Pulmonary artery endothelial cell (primary cell): ENCODE measurements around the gene FBXO44. TPM values are rescaled to one million over a fixed set of nuclear protein-coding genes. Genes with fewer than 3 reads are reported as not detected.
"Not testable (repeated sequence)": the region's sequence is repeated elsewhere in the genome, so short reads cannot be mapped to it uniquely, and the experiment has no call there.

Source experiments
- DNase-seq: peaks from one replicate; pipeline ENCODE4 v3.0.0-alpha.2; 2011; ENCODE audit warnings: low read depth, low spot score
- total RNA-seq: library from RNA; depleted of rRNA; stranded (reverse); fragments of >200 nt; gene quantifications from 2 replicates; pipeline ENCODE4 v1.2.3, GENCODE V29; 2014

Gene FBXO44
- total RNA-seq, result 6.0 and 6.9 TPM in 2 replicates

- DNase-seq, result no peak
Observed at GRCh38 chr1:11654137-11654938, at the start of gene FBXO44, which contains the start of gene FBXO2. Gene FBXO44, plus strand, starts transcription at chr1:11654877. Its CDS starts 959 bp downstream, at chr1:11655836. Gene FBXO2, minus strand, starts transcription at chr1:11654429. Its CDS starts 89 bp downstream, at chr1:11654340.

DNA sequence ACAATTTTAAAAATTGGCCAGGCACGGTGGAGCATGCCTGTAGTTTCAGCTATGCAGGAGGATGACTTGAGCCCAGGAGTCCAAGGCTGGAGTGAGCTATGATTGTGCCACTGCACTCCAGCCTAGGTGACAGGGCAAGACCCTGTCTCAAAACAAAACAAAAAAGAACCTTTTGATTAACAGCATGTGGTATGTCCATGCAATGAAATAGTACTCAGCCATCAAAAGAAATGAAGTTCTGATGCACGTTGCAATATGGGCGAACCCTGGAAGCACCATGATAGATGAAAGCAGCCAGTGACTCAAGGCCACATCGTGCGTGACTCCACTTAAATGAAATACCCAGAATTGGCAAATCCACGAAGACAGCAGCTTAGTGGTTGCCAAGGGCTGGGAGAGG, 47.9 kb upstream of the FBXO44 start:
- DNase-seq, result no peak

DNA sequence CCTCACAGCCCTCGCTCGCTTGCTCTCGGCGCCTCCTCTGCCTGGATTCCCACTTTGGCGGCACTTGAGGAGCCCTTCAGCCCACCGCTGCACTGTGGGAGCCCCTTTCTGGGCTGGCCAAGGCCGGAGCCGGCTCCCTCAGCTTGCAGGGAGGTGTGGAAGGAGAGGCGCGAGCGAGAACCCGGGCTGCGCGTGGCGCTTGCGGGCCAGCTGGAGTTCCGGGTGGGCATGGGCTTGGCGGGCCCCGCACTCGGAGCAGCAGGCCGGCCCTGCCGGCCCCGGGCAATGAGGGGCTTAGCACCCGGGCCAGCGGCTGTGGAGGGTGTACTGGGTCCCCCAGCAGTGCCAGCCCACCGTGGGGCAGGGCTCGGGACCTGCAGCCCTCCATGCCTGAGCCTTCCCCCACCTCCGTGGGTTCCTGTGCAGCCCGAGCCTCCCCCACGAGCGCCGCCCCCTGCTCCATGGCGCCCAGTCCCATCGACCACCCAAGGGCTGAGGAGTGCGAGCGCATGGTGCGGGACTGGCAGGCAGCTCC, 46.0 kb upstream of the FBXO44 start:
- not testable (repeated sequence) for DNase-seq

DNA sequence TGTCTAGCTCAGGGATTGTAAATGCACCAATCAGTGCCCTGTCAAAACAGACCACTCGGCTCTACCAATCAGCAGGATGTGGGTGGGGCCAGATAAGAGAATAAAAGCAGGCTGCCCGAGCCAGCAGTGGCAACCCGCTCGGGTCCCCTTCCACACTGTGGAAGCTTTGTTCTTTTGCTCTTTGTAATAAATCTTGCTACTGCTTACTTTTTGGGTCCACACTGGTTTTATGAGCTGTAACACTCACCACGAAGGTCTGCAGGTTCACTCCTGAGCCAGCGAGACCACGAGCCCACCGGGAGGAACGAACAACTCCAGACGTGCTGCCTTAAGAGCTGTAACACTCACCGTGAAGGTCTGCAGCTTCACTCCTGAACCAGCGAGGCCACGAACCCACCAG, 45.3 kb upstream of the FBXO44 start:
- DNase-seq, result not testable (repeated sequence)

DNA sequence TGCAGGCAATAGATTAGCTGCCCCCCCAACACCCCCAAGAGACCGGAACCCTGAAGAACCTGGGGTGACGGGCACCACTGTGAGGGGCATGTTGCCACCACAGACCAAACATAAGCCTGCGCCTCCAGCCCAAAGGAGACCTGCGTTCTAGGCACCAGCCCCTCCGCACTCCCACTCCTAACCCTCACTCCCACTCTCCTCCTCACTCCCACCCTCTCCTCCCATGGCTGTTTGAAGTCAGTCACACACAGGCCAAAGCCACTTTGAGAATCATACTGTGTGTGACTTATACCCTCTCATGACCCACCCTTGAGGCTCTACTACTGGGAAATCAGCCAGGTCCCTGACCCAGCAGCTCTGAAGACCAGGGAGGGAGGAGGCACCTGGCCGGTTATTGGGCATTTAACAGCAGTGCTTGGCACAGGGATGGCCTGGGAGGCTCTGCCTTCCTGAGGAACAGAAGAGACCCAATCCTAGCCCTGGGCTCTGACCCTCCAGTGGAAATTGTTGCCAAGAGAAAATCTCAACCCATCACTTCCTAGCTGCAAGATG, 44.0 kb upstream of the FBXO44 start:
- no peak for DNase-seq

DNA sequence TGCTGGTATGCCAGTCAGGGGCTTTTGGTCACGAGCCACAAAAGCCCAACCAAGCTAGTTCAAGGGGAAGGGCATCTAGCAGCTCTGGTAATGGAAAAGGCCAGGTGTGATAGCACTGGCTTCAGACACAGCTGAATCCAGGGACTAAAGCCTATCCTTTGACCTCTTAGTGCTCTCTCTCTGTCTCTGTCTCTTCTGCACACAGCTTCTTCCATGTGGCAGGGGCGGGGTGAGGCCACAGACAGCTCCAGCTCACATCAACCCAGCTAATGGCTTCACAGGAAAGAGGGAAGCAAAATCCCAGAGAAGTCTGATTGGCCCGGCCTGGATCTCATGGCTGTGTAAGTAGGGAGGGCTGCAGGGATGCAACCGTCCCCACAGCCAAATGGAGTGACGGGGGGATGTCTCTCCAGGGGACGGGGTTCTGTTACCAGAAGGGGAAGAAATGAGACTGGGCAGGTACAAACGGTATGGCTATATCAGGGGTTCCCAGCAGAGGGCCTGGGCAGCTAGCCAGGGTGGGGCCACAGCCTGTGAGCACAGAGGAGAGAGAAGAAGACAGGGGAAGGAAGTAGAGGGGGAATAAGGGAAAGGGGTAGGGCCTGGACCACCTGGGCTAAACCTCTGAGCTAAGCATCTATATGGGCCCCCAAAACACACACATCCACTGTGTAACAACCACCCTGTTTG, 42.9 kb upstream of the FBXO44 start:
- DNase-seq, result no peak

DNA sequence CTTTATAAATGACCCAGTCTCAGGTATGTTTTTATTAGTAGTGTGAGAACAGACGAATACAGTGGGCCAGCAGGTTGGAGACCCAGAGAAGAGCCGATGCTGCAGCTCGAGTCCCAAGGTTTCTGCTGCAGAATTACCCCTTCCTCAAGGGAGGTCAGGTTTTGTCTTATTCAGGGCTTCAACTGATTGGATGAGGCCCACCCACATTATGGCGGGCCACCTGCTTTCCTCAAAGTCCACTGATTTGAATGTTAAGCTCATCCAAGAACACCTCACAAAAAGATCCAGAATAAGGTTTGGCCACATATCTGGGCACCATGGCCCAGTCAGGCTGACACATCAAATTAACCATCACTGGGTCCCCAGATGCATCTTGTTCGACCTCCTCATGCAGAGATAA, 41.3 kb upstream of the FBXO44 start:
- DNase-seq, result no peak

DNA sequence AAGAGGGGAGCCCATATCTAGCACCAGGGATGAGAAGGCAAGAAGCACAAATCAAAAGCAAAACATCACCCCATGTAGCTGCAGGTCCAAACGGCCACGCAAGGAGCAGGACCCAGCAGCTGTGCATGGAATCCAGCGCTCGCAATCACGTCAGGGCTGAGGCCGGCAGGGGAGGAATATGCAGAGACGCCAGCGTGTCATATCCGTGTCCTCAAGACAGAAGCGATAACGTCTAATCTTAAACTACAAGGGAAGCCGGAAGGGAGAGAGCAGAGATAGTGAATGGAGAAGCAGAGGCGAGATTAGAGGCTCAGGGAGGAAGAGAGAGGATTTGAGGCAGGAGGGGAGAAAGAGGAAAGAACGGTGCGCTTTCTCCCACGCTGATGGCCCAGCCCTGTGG, 39.6 kb upstream of the FBXO44 start:
- DNase-seq, result no peak

DNA sequence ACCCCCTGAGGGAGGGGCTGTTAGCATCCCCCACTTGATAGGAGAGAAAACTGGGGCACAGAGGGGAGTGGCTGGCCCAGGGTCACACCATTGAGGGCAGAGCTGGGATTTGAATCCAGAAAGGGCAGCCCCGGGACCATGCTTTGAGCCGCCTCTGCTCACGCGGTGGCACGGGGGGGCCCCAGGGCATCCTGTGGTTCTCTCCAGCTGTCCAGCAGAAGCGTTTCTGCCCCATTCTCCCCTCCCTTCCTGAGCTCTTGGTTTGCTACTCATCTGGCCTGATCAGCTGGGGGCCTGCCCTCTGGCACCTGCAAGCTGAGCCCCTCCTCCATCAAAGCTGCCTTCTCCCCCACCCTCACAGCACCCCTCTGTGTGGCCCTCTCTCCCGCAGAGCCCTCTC, 37.9 kb upstream of the FBXO44 start:
- DNase-seq, result no peak

GRCh38 chr1:11617314-11617713, 37.4 kb upstream of the FBXO44 start:
- no peak for DNase-seq

DNA sequence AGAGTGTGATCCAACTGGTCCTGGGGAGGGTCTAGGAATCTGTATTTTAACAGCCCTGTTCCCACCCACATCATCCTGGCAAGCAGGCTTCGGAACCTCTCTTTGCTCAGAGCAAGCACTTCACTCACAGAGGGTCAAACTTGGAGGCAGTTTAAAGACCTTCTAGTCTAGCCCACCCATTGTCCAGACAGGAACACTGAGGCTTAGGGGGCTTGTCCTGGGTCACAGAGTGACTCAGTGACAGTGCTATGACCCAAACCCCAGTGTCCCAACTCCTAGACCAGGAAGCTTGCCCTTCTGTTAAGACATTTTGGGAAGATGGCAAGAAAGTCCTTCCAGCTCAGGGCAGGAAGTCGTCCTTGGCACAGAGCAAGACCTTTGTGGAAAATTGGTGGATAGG, 36.9 kb upstream of the FBXO44 start:
- no peak for DNase-seq

DNA sequence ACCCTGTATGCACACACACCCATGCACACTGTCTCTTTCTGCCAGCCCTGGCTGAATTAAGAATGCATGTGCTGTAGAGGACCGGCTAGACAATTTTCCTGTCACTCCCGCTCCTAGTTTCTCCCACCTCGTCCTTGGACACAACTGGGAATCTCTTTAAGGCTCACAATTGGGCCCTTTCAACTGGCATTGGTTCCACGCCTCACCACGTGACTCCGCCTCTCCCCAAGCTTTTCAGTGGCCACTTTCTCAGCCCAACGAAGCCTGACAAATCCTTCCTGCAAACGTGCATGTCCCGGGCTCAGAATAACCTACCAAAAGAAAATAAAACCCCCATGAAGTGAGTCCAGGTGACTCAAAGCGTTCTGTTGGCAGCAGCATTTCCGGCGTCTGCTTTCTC, 34.3 kb upstream of the FBXO44 start:
- DNase-seq, result no peak

GRCh38 chr1:11620924-11621323, 33.8 kb upstream of the FBXO44 start:
- no peak for DNase-seq

DNA sequence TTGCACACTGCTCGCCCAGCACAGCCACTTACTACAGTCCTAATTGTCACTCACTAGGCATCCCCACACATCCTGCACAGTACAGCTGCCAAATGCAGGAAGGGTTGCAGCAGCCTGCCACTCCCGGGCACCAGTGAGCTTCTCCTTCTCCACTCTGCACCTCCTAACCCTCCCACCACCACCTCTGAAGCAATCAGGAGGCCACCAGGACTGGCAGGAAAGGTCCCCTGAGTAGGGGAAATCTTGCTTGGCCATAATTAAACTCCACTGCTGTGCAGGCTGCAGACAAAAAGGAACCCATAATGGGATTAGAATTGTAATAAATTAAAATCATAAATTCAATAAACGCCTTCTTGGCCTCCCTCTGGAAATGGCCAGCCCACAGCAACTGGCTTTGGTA, 32.3 kb upstream of the FBXO44 start:
- no peak for DNase-seq

DNA sequence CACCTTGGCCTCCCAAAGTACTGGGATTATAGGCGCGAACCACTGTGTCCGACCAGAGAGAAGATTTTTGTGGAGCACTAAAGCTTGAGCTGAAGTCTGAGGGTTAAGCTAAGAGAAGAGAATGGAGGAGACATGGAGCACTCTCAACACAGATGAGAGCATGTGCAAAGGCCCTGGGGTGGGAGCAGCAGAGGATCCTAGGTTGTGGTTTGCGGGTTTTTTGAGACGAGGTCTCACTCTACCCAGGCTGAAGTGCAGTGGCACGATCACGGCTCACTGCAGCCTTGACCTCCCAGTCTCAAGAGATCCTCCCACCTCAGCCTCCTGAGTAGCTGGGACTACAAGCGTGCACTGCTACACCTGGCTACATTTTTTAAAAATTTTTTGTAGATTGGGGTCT, 31.0 kb upstream of the FBXO44 start:
- DNase-seq, result no peak

- no peak for DNase-seq
Observed at GRCh38 chr1:11626551-11626950, 28.1 kb upstream of the FBXO44 start.

- no peak for DNase-seq
Observed at GRCh38 chr1:11628767-11629166, 25.9 kb upstream of the FBXO44 start.

DNA sequence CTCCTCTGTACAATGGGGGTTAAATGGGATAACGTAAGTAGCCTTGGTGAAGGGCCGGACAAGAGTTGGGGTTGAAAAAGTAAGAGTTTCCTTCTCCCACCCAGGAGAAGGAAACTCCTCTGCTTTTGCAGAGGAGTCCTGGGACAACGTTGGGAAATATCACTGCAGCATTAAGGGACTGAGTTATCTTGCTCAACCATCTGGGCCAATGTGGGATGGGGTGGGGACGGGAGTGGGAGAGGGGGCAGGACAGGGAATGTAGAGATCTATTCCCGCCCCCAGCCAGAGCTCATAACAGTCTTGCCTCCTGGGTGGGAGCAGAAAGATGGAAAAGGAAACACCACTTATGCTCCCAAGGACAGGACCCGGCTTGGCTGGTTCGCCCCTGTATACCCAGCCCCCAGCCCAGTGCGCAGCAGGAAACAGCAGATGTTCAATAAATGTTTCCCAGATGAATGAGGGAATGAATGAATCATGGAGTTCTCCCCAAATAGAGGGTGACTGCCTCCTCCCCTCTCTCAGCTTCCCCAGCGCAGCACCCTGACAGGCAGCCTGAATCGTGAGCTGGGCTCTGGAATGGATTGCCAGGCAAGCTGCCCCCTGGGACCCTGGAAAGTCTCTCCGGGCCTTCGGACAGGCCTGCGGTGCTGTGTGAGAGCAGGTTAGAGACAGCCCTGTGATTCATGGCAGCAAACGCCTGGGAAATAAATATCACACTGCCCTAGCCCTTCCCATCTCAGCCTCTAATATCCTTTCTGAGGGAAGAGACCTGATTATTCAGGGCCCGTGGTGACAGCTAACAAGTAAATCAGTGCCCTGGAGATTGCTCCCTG, 25.3 kb upstream of the FBXO44 start:
- DNase-seq, result no peak

DNA sequence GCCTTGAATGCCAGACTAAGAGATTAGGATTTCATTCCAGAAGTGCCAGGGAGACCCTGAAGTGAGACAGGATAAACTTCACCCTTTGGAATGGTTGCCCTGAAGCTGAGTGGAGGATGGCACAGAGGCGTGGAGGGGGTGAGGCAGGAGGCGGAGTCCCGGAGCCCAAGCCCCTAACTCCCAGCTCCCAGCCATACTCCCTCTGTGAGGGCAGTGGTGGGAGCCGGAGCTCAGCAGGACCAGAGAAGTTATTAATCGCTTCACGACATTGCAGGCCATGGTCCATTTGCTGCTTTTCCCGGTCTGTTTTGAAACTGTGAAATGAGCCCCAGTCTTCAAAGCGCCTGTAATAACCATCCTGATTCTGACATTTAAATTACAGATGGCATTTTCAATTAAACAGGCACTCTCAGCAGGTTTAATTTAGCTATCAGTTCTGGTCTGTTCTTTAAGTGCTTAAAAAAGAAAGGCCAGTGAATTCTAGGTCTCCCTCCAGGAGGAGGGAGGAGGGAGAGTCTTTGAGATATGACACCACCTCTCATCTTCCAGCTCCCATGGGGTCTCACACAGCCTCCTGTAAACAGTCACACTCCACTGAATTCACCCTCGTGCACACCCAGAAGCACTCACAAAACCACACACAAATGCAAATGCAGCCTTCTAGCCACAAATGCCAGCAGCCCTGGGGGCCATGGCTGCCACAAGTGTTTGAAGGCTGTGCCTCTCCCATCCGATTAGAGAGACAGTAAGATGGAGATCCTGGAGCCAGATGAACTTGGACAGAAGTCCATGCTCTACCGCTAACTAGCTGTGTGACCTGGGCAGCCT, 20.1 kb upstream of the FBXO44 start:
- no peak for DNase-seq

DNA sequence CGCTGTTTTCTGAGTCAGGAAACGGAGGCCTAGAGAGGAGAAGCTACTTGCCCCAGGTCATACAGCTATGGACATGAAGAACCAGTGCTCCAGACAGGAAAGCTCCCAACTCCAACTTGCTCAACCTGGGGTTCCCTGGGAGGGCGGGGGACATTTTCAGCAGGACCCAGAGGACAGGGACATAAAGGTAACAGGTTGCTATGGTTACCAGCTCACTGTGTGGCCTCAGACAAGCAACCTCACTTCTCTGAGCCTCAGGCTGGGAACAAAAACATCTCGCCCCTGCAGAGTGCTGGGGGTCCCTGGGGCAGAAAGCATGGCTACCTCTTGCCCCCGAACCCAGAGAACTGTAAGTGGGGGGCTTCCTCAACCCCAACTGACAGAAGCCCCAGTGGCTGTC, 16.6 kb upstream of the FBXO44 start:
- DNase-seq, result no peak

GRCh38 chr1:11639372-11639771, 15.3 kb upstream of the FBXO44 start:
- no peak for DNase-seq
